GM12872 (cell line): ENCODE measurements around the gene PKHD1.
A peak's percentile ranks its signal among the peaks of the same experiment; 100 is the strongest.

Experiments used
- TF ChIP-seq, protein P1 (sequence below): IDR thresholded peaks from 3 replicates; pipeline ENCODE4 v1.5.1; 2011; ENCODE audit warnings: low read depth, mild to moderate bottlenecking, low read length, moderate library complexity; ENCODE audit not compliant: insufficient read depth

The PKHD1 gene

DNA sequence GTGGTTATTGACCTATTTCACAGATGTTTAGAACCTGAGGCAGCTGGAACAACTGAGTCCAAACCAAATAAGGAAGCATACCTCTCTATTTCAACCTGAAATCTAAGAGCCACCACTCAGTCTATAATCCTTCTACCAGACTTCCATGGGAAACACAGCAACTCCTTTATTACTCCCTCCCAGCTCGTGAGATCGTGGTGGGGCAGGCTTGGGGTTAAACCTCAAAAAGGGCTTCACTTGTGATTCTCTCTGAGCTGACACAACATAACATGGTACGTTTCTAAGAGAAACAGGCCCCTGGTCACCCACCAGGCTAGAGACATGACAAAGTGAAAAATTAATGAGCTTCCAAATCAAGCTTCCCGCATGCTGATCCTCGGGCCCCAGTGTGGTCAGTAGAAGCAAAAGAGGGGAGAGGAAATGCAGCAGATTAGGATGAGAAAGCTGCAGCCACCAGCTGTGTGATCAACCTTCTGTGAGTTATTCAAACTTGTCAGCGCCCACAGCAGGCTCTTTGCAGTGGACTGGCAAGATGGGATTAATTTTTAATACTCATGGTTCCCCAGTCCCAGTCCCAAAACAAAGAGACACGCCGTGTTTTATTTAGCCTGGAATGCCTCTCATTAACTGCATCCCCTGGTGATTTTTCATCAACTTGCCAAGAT lies 9.3 kb downstream of the PKHD1 start:
- TF ChIP-seq, protein P1, sequence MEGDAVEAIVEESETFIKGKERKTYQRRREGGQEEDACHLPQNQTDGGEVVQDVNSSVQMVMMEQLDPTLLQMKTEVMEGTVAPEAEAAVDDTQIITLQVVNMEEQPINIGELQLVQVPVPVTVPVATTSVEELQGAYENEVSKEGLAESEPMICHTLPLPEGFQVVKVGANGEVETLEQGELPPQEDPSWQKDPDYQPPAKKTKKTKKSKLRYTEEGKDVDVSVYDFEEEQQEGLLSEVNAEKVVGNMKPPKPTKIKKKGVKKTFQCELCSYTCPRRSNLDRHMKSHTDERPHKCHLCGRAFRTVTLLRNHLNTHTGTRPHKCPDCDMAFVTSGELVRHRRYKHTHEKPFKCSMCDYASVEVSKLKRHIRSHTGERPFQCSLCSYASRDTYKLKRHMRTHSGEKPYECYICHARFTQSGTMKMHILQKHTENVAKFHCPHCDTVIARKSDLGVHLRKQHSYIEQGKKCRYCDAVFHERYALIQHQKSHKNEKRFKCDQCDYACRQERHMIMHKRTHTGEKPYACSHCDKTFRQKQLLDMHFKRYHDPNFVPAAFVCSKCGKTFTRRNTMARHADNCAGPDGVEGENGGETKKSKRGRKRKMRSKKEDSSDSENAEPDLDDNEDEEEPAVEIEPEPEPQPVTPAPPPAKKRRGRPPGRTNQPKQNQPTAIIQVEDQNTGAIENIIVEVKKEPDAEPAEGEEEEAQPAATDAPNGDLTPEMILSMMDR: no peak

DNA sequence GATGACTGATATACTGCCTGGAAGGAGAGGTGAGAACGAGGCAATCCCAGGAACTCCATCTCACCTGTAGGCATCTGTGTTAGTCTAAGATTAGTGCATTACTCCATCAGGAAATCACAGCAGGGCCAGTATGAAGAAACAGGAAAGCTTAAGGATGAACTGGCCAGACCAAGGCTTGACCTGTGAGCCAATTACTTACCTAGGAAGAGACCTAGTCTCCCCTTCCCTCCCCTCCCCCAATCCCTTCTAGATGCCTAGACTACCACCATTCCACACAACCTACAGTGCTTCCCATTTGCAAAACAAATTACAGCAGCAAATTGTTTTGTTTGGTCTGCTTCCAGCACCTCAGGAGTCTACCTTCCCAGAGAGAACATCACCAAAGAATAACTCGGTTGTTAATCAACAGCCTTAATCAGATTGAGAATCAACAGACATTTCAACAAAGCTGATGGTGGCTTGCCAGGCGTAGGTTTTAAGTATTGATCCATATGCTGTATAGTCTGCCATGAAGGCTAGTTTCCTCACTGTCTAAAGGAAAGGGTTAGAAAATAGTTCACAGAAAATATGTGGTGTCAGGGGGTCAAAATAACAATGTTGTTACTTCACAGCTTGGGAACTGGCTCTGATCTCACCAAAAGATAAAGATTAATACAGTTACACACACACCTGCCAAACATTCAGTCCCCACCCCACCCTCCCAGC lies 10.1 kb downstream of the PKHD1 start:
- TF ChIP-seq, protein P1: no peak

DNA sequence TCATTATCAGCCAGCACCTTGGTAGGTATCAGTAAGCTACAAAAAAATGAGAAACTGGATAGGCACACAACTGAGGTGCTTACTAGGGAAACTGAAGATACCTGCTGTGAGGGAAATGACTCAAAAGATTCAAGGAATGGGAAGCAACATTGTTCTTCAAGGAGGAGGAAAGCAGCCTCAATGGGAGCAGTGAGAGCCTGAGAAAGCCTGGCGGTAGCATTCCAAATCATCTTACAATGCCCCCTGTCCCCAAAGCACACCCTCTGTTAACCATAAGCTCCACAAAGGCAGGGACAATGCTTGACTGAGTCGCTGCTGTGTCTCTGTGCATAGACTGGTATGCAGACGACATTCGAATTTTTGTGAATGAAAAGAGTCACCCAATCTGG lies 10.6 kb downstream of the PKHD1 start:
- TF ChIP-seq, protein P1: no peak

DNA sequence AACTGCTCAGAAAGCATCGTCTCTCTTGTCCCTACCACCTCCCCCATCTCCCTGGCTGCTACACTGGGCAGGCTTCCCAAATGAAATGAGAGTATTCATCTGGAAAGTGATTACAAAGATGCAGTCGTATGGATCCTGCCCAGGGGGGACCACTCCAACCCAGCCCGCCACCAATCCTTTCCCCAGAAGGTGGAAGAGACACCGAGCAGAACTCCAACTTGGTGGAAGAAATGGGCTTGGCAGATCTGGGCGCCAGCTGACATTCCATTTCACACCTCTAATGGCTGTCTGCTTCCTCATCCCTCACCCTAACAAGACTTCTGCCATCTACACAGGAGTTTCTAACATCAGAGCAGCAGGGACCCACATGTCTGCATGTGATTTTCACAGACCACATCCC lies 12.7 kb downstream of the PKHD1 start:
- TF ChIP-seq, protein P1: no peak

DNA sequence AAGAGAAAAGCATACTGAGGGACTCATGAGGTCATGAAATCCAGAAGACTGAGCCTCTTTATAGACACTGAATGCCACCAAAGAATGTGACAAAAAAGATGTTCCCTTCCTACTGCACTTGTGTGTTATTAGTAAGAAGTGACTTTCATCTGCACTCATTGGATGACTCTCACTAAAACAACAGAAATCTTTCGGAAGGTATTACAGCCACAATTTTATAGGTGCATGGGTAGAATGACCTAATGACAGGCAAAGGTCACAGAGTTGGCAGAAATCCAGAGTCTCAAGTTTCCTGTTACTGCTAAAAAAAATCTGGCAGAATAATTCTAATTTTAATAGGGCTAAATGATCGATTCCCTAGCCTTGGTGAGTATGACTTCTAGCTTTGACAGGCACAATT lies 13.3 kb downstream of the PKHD1 start:
- TF ChIP-seq, protein P1: no peak

DNA sequence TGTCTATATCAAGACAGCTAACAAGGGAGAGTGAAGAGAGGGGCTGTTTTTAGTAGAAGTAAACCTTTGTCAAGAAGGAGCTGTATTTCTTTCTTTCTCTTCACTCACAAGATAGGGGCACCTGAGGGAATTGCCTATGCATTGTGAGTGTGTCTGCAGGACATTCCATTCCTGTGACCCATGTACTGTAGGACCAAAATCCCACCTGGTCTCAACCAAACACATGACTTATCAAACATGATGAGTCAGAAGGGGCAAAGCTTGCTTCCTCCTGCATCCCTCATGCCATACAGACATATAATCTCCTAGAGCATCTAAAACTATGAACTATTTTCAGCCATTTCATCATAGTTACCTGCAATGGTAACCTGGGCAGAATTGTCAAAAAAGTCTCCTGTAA lies 21.8 kb downstream of the PKHD1 start:
- TF ChIP-seq, protein P1: no peak

DNA sequence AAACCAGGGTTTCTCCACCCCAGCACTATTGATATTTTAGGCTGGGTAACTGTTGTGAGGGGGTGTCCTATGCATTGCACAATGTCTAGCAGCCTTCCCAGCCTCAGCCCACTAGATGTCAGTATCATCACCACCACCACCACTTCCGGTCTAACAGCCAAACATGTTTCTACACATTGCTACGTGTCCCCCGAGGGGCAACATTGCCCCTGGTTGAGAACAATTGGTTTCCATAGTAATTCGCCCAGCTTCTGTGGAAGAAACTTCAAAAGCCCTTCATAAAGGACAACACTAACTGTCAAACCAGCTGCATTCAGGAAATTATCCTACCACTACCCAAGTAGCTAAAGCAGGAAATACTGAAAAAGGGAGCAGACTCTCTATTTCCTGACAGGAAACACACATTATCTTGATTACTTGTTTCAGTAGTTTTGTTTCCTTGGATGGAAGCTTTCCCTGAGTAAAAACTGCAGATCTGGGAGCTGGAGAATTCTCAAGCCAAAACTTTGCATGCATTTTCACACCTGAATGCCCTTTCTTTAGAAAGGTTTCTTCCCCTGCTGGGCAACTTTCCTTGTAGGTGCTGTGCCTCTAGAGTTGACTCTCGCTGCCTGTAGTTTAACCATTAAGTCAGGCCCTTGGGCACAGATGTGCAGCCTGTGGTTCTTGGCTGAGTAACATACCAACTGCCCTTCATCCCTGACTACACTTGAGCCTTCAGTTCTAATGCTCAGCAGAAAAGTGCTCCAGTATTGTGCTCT lies 23.6 kb downstream of the PKHD1 start:
- TF ChIP-seq, protein P1: peak; percentile 81
